K562 (cell line): ENCODE measurements around the gene EGFL6. TPM values are rescaled to one million over a fixed set of nuclear protein-coding genes. Genes with fewer than 3 reads are reported as not detected.

Experiments used
- ATAC-seq: fragments of 200-7000 bp; cut with Tn5 transposase; 3 replicates; pipeline ENCODE4 v1.9.1; 2020; ENCODE audit warnings: moderate library complexity
- BruUV-seq: library from RNA; stranded (reverse); fragments of 400-500 nt; replicated peaks from 2 replicates; lab custom pipeline; 2021; lab: Mats Ljungman, UMichigan
- CTCF ChIA-PET: fragments of 300-600 bp; formaldehyde crosslinking; extraction: SDS; loops from one replicate; lab custom pipeline; 2021; ENCODE audit warnings: low intra/inter-chr PET ratio; lab: Yijun Ruan, JAX
- POLR2A ChIA-PET: fragments of 300-600, 350-650 bp; sonication (Branson Sonifier 250); formaldehyde crosslinking; extraction: SDS; loops from one replicate; lab custom pipeline; 2021; ENCODE audit warnings: antibody characterized with exemption, inconsistent platforms; lab: Yijun Ruan, JAX
- DNase-seq, 4 experiments: peaks; one replicate each; pipeline versions ENCODE4 v3.0.0 to v3.0.0-alpha.2; 2011 to 2018; ENCODE audit warnings: low spot score in 3 of 4, mixed read lengths in 3 of 4; ENCODE audit errors: extremely low read depth in 1 of 4
- FAIRE-seq: peaks from 2 replicates; lab custom pipeline; 2011; peaks lifted over from hg19 to GRCh38; lab: Jason Lieb, UNC
- H2AFZ ChIP-seq: 2 replicates; pipeline ENCODE4 v1.6.0; 2011; ENCODE audit warnings: low read depth, low read length, control low read depth, inconsistent platforms
- H3K27ac ChIP-seq: fragments of 200-600 bp; 3 replicates; pipeline ENCODE4 v1.8.0; 2011; ENCODE audit warnings: low read depth, mild to moderate bottlenecking, control low read depth, inconsistent platforms, low read length, moderate library complexity, mixed read lengths; ENCODE audit errors: extremely low read depth
- H3K27me3 ChIP-seq, 2 experiments: fragments of 300-600 bp in 1 of 2; 2 replicates in 1 of 2; 3 replicates in 1 of 2; pipeline versions ENCODE4 v1.6.0 to v1.8.0; 2011; ENCODE audit warnings: inconsistent platforms in 2 of 2, low read length in 2 of 2, mild to moderate bottlenecking in 1 of 2, mixed read lengths in 1 of 2, moderate library complexity in 1 of 2; ENCODE audit not compliant: control insufficient read depth in 2 of 2, insufficient read depth in 2 of 2
- H3K36me3 ChIP-seq: fragments of 300-600 bp; 3 replicates; pipeline ENCODE4 v1.8.0; 2011; ENCODE audit warnings: mild to moderate bottlenecking, low read length, inconsistent platforms; ENCODE audit not compliant: control insufficient read depth, insufficient read depth
- H3K4me1 ChIP-seq, 2 experiments: fragments of 200-600 bp in 1 of 2; replicated peaks in 1 of 2; 2 replicates in 1 of 2; 3 replicates in 1 of 2; pipeline versions ENCODE4 v1.5.1 to v1.8.0; 2011; ENCODE audit warnings: inconsistent platforms in 2 of 2, low read length in 2 of 2, mild to moderate bottlenecking in 1 of 2, mixed read lengths in 1 of 2, moderate library complexity in 1 of 2; ENCODE audit not compliant: control insufficient read depth in 2 of 2, insufficient read depth in 2 of 2
- H3K4me2 ChIP-seq: 2 replicates; pipeline ENCODE4 v1.6.1; 2011; ENCODE audit warnings: low read length, control low read depth, inconsistent platforms, mixed read lengths; ENCODE audit not compliant: insufficient read depth
- H3K4me3 ChIP-seq: fragments of 200-600 bp; sonication (generic), shearing (Covaris generic); 2 replicates; pipeline ENCODE4 v1.5.1; 2016; ENCODE audit warnings: control low read depth, inconsistent platforms
- H3K79me2 ChIP-seq: fragments of 200-600 bp; 3 replicates; pipeline ENCODE4 v1.8.0; 2011; ENCODE audit warnings: low read length, inconsistent platforms; ENCODE audit not compliant: control insufficient read depth, insufficient read depth
- H3K9ac ChIP-seq, 2 experiments: 2 replicates each; pipeline versions ENCODE4 v1.6.0 to v1.6.1; 2011; ENCODE audit warnings: low read depth in 2 of 2, low read length in 2 of 2, control low read depth in 1 of 2, inconsistent platforms in 1 of 2, mild to moderate bottlenecking in 1 of 2, mixed read lengths in 1 of 2; ENCODE audit not compliant: insufficient read depth in 1 of 2
- H3K9me1 ChIP-seq: one replicate; pipeline ENCODE4 v1.6.0; 2011; ENCODE audit warnings: inconsistent platforms, mild to moderate bottlenecking, low read length, moderate library complexity; ENCODE audit not compliant: control insufficient read depth, insufficient read depth
- H3K9me3 ChIP-seq: replicated peaks from 2 replicates; pipeline ENCODE4 v1.5.1; 2011; ENCODE audit warnings: low read depth, low read length, inconsistent platforms; ENCODE audit not compliant: control insufficient read depth, insufficient read depth
- H4K20me1 ChIP-seq: replicated peaks from 2 replicates; pipeline ENCODE4 v1.6.1; 2011; ENCODE audit warnings: low read length, inconsistent platforms, mixed read lengths; ENCODE audit not compliant: control insufficient read depth, insufficient read depth
- PML ChIP-seq: IDR thresholded peaks from 2 replicates; pipeline ENCODE4 v1.6.1; 2012; ENCODE audit warnings: low read length, inconsistent platforms
- ZBTB40 ChIP-seq, 2 experiments: fragments of 450-650 bp in 1 of 2; sonication (generic) in 1 of 2; formaldehyde crosslinking in 1 of 2; IDR thresholded peaks; 2 replicates each; pipeline versions ENCODE4 v1.7.1 to v1.9.0; 2016 to 2022; ENCODE audit warnings: inconsistent platforms in 1 of 2, mild to moderate bottlenecking in 1 of 2, missing genetic modification reagents in 1 of 2
- WGBS: fragments of 100-300 bp; shearing (Covaris generic); methylation state at CpG from one replicate; pipeline ENCODE4 v1.1.6; 2016; ENCODE audit warnings: low coverage, mixed read lengths; ENCODE audit not compliant: insufficient coverage; ENCODE audit errors: missing lambda C conversion rate; 5-methylcytosine and 5-hydroxymethylcytosine counted together
- in situ Hi-C: fragments of 300-500 bp; cut with MboI; formaldehyde crosslinking; loops from 4 replicates; pipeline ENCODE4 v1.15.0; 2018; ENCODE audit warnings: inconsistent platforms, mixed read lengths
- intact Hi-C: fragments of 100-400 bp; cut with micrococcal nuclease; formaldehyde crosslinking; loops from 2 replicates; pipeline ENCODE4 v1.14.2; 2022
- polyA plus RNA-seq, 8 experiments: library from polyadenylated mRNA; depleted of rRNA in 4 of 8; stranded (reverse) in 5 of 8; unstranded in 3 of 8; fragments of >200 nt; fragmentation: Nextera tagmentation in 2 of 8; fragmentation: Illumina TruSeq in 1 of 8; extraction: Ambion mirVana in 2 of 8; extraction: Trizol in 1 of 8; gene quantifications; 2 replicates each; pipeline versions ENCODE4 v1.2.1 to v1.2.3, GENCODE V29; 2011 to 2014; ENCODE audit warnings: inconsistent platforms in 1 of 8, missing spikeins in 1 of 8
- total RNA-seq, 7 experiments: library from RNA; depleted of rRNA in 6 of 7; stranded (reverse); fragments of >200 nt in 6 of 7; fragmentation: Illumina TruSeq in 2 of 7; extraction: Trizol in 2 of 7; gene quantifications; 2 replicates each; pipeline versions ENCODE4 v1.2.1 to v1.2.3, GENCODE V29; 2011 to 2021; ENCODE audit warnings: low replicate concordance in 1 of 7

The EGFL6 gene
- total and polyA plus RNA-seq, 9 of the 15 experiments (the other 6 are each of a cell fraction or from before 2014, with no cell fraction given): 0.01 TPM; not detected in 8

- TF ChIP-seq PML: no peak
- TF ChIP-seq ZBTB40 (IDR thresholded peaks at IDR 0.05): peak; percentile 86
- TF ChIP-seq ZBTB40 (CRISPR knock-in tag; IDR thresholded peaks at IDR 0.05): peak; percentile 77
- Histone ChIP-seq H3K4me2 (no peak overlapping the region), H2AFZ (no peak overlapping the region), H3K36me3 (no peaks in the 10 kb centered on the region), H3K27ac (no peak overlapping the region), H3K9me3 (no peaks in the 10 kb centered on the region), H3K9ac (no peak overlapping the region), H4K20me1 (no peaks in the 10 kb centered on the region), H3K79me2 (no peaks in the 10 kb centered on the region), H3K4me3 (no peak overlapping the region), H3K4me1 (no peaks in the 10 kb centered on the region), H3K27me3 (peaks cover 2 to 5% of the 10 kb centered on the region in 2 experiments; a peak in 4 of 5 replicates), H3K9me1 (no peaks in the 10 kb centered on the region)
- in situ Hi-C loops: no loop called here
- ATAC-seq: no peak
- CTCF ChIA-PET: no interaction called here
- BruUV-seq: no TSS peak
- WGBS: 10% methylated on average over 3 of the region's 3 CpGs
- no peak for DNase-seq
- POLR2A ChIA-PET: interaction anchor here (0.6 kb wide), 1 partner anchor 48 kb away, joined by 3 read pairs; no protein-coding TSS in a partner anchor
- no peak for FAIRE-seq
- intact Hi-C loops: no loop called here
Observed at GRCh38 chrX:13622401-13622964, 53.1 kb downstream of the EGFL6 start.
